ENCODE measurements around the gene ATP2B2. TPM values are rescaled to one million over a fixed set of nuclear protein-coding genes. Genes with fewer than 3 reads are reported as not detected.

Gene ATP2B2
- total and polyA plus RNA-seq, 10 of the 15 experiments (the other 5 are each of a cell fraction or from before 2014, with no cell fraction given): 0.04 TPM; not detected in 9

- H2AFZ ChIP-seq (ENCODE audit: control insufficient read depth, low read depth, low read length): no peak overlapping the region
- 0% methylated on average over 3 of the region's 3 CpGs for WGBS (ENCODE audit: insufficient coverage, insufficient replicate concordance, low lambda C conversion rate, missing lambda C conversion rate)
- ATAC-seq (no peak), DNase-seq (ENCODE audit: low read depth, low spot score) (no peak), FAIRE-seq (no peak)
- no peak for TF ChIP-seq NBN (IDR thresholded peaks at IDR 0.05)
- TF ChIP-seq PAX5 (IDR thresholded peaks at IDR 0.05; ENCODE audit: borderline replicate concordance, low read depth, low read length): no peak
- TF ChIP-seq YBX1 (IDR thresholded peaks at IDR 0.05): no peak
- no peak for TF ChIP-seq FOS (IDR thresholded peaks at IDR 0.05; ENCODE audit: borderline replicate concordance, extremely low read depth, insufficient read length)
- no peak for TF ChIP-seq ZNF592 (IDR thresholded peaks at IDR 0.05)
- TF ChIP-seq MYB (IDR thresholded peaks at IDR 0.05; ENCODE audit: borderline replicate concordance, low read depth, low read length): no peak
- TF ChIP-seq RAD51 (IDR thresholded peaks at IDR 0.05): no peak
- no peak for TF ChIP-seq CREB1 (IDR thresholded peaks at IDR 0.05; ENCODE audit: low read depth)
- TF ChIP-seq BCL3 (IDR thresholded peaks at IDR 0.05; ENCODE audit: borderline replicate concordance, insufficient read depth, low read depth, low read length, poor library complexity, severe bottlenecking): no peak
- no peak for TF ChIP-seq ATF3 (IDR thresholded peaks at IDR 0.05; ENCODE audit: borderline replicate concordance, extremely low read depth, low read depth, low read length)
- no peak for TF ChIP-seq IRF5 (IDR thresholded peaks at IDR 0.05; ENCODE audit: borderline replicate concordance)
- TF ChIP-seq RUNX3 (IDR thresholded peaks at IDR 0.05; ENCODE audit: low read length): no peak
- ChIA-PET RAD21 (ENCODE audit: unreplicated experiment) (no interaction called here), POLR2A (no interaction called here), SMC1A (ENCODE audit: uncharacterized antibody, unreplicated experiment) (no interaction called here), CTCF (no interaction called here)
- H3K9me3 ChIP-seq (replicated peaks; ENCODE audit: control insufficient read depth, insufficient read depth, low read length): no peaks in the 10 kb centered on the region
- no peaks in the 10 kb centered on the region for H3K79me2 ChIP-seq (ENCODE audit: control insufficient read depth, insufficient read depth, low read length)
- H3K9ac ChIP-seq (ENCODE audit: control insufficient read depth, insufficient read depth, low read length): no peak overlapping the region
- H3K27ac ChIP-seq (ENCODE audit: control insufficient read depth, insufficient read depth): no peak overlapping the region
- H4K20me1 ChIP-seq (ENCODE audit: control insufficient read depth, insufficient read depth): no peaks in the 10 kb centered on the region
- H3K4me3 ChIP-seq: no peak overlapping the region
- no peaks in the 10 kb centered on the region for H3K36me3 ChIP-seq (ENCODE audit: control insufficient read depth in 2 of 2, insufficient read depth in 2 of 2, low read length in 1 of 2)
- intact Hi-C loops (cut with micrococcal nuclease; ENCODE audit: unreplicated experiment): no loop called here
- in situ Hi-C loops (cut with MboI): no loop called here
- BruUV-seq (replicated peaks): no TSS peak
- H3K27me3 ChIP-seq (replicated peaks in 1 of 2; ENCODE audit: control insufficient read depth in 2 of 2, insufficient read depth in 2 of 2, low read length in 1 of 2): no peaks in the 10 kb centered on the region; a peak in 2 of 4 replicates
- no peaks in the 10 kb centered on the region for H3K4me1 ChIP-seq (ENCODE audit: control insufficient read depth, insufficient read depth, low read length)
- H3K4me2 ChIP-seq (ENCODE audit: control insufficient read depth, insufficient read depth): no peak overlapping the region
These were observed 105.8 kb downstream of the ATP2B2 start for GRCh38 chr3:10399634-10400033.
